GM12873 (cell line): ENCODE data around the gene KRT3.

ENCODE experiments used
- TF ChIP-seq, protein P1 (sequence below): IDR thresholded peaks from 2 replicates; pipeline ENCODE4 v1.5.1; 2012; ENCODE audit warnings: low read depth, mild to moderate bottlenecking, moderate library complexity, low read length, control low read depth; ENCODE audit not compliant: insufficient read depth; ENCODE audit errors: missing control alignments

KRT3 gene

GRCh38 chr12:52825961-52826360 lies 30.0 kb upstream of the KRT3 start:
- TF ChIP-seq, protein P1, sequence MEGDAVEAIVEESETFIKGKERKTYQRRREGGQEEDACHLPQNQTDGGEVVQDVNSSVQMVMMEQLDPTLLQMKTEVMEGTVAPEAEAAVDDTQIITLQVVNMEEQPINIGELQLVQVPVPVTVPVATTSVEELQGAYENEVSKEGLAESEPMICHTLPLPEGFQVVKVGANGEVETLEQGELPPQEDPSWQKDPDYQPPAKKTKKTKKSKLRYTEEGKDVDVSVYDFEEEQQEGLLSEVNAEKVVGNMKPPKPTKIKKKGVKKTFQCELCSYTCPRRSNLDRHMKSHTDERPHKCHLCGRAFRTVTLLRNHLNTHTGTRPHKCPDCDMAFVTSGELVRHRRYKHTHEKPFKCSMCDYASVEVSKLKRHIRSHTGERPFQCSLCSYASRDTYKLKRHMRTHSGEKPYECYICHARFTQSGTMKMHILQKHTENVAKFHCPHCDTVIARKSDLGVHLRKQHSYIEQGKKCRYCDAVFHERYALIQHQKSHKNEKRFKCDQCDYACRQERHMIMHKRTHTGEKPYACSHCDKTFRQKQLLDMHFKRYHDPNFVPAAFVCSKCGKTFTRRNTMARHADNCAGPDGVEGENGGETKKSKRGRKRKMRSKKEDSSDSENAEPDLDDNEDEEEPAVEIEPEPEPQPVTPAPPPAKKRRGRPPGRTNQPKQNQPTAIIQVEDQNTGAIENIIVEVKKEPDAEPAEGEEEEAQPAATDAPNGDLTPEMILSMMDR = no peak

GRCh38 chr12:52824741-52825410 lies 29.0 kb upstream of the KRT3 start:
- TF ChIP-seq, protein P1 = no peak

DNA sequence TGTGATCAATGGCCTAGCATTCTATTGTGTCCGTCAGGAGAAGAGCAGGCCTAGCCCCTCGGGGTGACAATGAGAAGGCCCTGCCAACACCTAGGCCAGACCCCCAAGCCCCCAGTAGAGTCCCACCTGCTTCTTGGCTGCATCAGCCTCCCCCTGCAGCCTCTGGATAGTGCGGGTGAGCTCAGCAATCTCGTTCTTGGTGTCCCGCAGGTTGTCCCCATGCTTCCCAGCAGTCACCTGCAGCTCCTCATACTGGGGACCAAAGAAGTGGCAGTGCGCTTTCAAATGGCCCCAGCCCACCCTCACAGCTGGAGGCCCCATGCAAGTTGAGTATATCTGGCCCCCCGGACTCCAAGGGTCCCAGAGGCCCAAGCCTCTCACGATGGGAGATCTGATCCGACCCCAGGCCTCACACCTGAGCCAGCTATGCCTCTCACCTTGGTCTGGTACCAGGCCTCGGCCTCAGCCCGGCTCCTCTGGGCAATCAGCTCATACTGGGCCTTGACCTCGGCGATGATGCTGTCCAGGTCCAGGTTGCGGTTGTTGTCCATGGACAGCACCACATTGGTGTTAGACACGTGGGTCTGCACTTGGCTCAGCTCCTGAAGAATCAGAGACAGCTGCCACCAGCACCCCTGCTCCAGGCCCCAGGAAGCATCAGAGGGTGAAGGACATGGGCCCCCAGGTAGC lies 28.0 kb upstream of the KRT3 start:
- TF ChIP-seq, protein P1 = no peak

DNA sequence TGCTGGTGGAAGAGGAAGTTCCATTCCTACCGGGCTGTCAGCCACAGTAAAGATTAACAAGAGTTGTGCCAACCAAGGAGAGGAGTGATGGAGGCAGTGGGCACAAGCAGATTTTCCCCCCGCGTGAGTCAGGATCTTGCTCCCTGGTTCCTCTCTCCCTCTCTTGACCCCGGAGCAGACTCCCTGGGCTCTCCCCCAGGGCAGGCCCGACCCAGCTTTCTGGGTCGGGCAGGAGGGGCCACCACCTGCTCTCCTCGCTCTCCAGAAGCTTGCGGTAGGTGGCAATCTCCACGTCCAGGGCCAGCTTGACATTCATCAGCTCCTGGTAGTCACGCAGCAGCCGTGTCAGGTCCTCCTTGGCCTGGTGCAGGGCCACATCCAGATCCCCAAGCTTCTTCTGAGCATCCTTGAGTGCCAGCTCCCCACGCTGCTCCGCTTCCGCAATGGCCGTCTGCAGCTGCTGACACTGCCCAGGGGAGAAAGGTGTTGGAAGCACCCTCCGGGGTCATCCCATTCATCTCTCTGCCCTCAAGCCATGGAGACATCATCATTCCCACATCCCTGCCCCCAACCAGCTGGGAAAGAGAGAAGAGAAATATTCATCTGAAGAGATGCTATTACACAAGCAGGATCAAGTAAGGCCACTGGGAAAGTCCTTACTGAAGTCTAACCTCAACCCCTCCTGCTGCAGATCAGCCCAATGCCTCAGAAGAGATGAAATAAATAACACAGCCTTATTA lies 27.0 kb upstream of the KRT3 start:
- TF ChIP-seq, protein P1 = no peak

- TF ChIP-seq, protein P1 = no peak
These were observed 26.1 kb upstream of the KRT3 start for GRCh38 chr12:52821826-52822660.

DNA sequence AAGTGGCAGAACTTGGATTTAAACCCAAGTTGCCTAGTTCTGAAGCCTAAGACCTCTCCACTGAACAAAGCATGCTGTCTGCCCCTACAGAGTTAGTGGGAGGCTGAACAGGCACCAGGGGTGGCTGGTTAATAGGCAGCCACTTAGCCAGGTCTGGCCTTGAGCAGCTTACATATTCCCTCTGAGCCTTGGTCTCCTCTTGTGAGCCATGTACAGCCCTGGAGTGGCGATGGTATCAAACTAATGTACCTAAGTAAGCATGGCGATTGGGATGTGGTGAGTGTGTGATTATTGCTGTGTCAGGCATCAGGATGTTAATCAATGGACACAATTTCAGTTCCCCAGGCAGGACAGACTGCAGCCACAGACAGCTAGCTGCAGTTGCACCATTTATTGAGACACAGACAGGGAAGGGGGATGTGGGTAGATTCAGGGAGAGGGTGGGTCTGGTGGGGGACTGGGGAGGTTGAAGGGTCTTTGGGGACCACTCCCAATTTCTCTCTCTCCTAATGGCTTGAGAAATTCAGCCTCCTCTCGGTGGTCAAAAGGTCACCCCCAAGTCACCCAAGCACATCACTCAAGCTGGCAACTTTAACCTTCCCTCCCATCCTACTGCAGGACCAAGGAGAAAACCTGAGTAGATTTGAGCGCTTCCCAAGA lies 25.3 kb upstream of the KRT3 start:
- TF ChIP-seq, protein P1 = no peak
